Neural progenitor cell (in vitro differentiated cells): ENCODE results near the gene KCNAB3.

Source experiments
- CTCF ChIP-seq: fragments of 200-600 bp; sonication (generic); IDR thresholded peaks from 2 replicates; pipeline ENCODE4 v1.5.1; 2017; ENCODE audit warnings: antibody characterized with exemption, mild to moderate bottlenecking
- EZH2 ChIP-seq: fragments of 200-600 bp; sonication (generic); IDR thresholded peaks from 2 replicates; pipeline ENCODE4 v1.6.1; 2017; ENCODE audit warnings: antibody characterized with exemption, mild to moderate bottlenecking, moderate library complexity
- EZH2phosphoT487 ChIP-seq: fragments of 200-600 bp; sonication (generic); IDR thresholded peaks from 2 replicates; pipeline ENCODE4 v1.6.1; 2017; ENCODE audit warnings: antibody characterized with exemption

DNA sequence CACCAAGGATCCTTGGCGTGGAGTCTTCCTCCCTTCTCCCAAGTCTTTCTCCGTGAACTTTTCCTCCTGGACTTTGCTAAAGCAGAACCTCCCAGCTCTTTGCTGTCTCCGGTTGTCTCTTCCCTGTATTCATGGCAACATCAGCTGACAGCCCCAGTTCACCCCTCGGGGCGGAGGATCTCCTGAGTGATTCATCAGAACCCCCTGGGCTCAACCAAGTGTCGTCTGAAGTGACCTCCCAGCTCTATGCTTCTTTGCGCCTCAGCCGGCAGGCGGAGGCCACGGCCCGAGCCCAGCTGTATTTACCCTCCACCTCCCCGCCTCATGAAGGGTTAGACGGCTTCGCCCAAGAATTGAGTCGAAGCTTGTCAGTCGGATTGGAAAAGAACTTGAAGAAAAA, 3.3 kb upstream of the KCNAB3 start:
- TF ChIP-seq CTCF: no peak
- TF ChIP-seq EZH2phosphoT487: no peak
- TF ChIP-seq EZH2: no peak
